ENCODE data around the gene TESPA1. TPM values are rescaled to one million over a fixed set of nuclear protein-coding genes. Genes with fewer than 3 reads are reported as not detected.

TESPA1 gene
- total RNA-seq, 1 donor from 2014 or later, result not detected

DNA sequence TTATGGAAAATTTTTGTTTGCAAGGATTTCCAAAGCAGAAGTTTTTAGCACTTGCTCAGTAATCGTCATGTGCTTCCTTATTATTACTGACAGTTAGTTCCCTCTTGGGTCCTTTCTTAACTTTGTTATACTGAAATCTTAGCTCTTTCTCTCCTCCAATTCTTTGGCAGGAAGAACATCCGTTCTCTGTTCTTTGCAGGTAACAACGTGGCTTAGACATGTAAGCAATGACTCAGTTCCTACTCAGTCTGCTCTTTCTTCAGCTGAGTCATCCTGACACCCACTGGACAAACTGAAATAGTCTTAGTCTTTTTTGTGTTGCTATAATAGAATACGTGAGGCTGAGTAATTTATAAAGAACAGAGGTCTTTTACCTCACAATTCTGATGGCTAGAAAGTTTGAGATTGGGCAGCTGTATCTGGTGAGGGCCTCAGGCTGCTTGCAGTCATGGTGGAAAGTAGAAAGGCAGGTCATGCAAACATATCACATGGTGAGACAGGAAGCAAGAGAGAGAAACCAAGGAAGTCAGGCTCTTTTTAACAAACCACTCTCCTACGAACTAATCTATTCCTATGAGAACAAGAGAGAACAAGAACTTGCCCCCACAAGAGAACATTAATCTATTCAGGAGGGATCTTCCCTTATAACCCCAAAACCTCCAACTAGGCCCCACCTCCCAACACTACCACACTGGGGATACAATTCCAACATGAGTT, 49.2 kb downstream of the TESPA1 start:
- Mint-ChIP-seq H3K27ac (ENCODE audit: unreplicated experiment) (no peak overlapping the region), H3K27me3 (ENCODE audit: low read depth) (no peaks in the 10 kb centered on the region), H3K36me3 (ENCODE audit: low read depth) (peaks cover 8% of the 10 kb centered on the region), H3K4me3 (no peak overlapping the region), H3K9me3 (peaks cover 22% of the 10 kb centered on the region), H3K4me1 (no peaks in the 10 kb centered on the region)
- TF ChIP-seq, protein P1, sequence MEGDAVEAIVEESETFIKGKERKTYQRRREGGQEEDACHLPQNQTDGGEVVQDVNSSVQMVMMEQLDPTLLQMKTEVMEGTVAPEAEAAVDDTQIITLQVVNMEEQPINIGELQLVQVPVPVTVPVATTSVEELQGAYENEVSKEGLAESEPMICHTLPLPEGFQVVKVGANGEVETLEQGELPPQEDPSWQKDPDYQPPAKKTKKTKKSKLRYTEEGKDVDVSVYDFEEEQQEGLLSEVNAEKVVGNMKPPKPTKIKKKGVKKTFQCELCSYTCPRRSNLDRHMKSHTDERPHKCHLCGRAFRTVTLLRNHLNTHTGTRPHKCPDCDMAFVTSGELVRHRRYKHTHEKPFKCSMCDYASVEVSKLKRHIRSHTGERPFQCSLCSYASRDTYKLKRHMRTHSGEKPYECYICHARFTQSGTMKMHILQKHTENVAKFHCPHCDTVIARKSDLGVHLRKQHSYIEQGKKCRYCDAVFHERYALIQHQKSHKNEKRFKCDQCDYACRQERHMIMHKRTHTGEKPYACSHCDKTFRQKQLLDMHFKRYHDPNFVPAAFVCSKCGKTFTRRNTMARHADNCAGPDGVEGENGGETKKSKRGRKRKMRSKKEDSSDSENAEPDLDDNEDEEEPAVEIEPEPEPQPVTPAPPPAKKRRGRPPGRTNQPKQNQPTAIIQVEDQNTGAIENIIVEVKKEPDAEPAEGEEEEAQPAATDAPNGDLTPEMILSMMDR (conservative IDR thresholded peaks at IDR 0.05), result no peak
- DNase-seq (ENCODE audit: low read depth, low spot score), result no peak

DNA sequence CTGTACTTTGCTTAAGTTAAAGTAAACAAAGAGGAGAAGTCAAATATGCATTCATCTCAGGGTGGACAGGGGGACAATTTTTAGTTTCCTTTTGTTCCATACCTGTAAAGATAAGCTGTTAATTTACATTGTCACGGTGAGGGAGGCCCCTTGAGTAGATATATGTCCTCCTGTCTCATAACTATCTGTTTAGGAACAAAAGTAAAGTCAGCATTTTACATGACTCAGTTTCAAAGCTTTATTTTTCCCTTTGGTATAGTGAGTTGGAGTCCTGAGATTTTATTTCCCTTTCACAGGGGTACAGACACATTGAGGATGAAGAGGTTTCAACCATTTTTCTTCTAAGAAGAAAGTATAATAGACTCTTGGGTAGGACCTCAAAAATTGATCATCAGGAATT, 50.1 kb downstream of the TESPA1 start:
- peaks cover 12% of the 10 kb centered on the region for H3K36me3 Mint-ChIP-seq (ENCODE audit: low read depth)
- no peak overlapping the region for H3K4me3 Mint-ChIP-seq
- TF ChIP-seq, protein P1 (conservative IDR thresholded peaks at IDR 0.05), result no peak
- no peak for DNase-seq (ENCODE audit: low read depth, low spot score)
- no peaks in the 10 kb centered on the region for H3K27me3 Mint-ChIP-seq (ENCODE audit: low read depth)
- H3K9me3 Mint-ChIP-seq, result peaks cover 27% of the 10 kb centered on the region
- no peaks in the 10 kb centered on the region for H3K4me1 Mint-ChIP-seq
- no peak overlapping the region for H3K27ac Mint-ChIP-seq (ENCODE audit: unreplicated experiment)

DNA sequence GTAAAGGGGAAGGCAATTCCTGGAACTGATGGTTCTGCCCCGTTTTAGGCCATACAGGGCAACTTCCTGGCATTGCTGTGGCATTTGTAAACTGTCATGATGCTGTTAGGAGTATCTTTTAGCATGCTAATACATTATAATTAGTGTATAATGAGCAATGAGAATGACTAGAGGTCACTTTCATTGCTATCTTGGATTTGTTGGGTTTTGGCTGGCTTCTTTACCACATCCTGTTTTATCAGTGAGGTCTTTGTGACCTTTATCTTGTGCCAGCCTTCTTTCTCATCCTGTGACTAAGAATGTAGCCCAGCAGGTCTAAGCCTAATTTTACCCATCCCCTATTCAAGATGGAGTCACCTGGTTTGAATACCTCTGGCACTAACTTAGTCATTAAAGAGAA, 51.2 kb downstream of the TESPA1 start:
- H3K4me3 Mint-ChIP-seq, result no peak overlapping the region
- peaks cover 27% of the 10 kb centered on the region for H3K9me3 Mint-ChIP-seq
- peaks cover 12% of the 10 kb centered on the region for H3K36me3 Mint-ChIP-seq (ENCODE audit: low read depth)
- H3K4me1 Mint-ChIP-seq, result no peaks in the 10 kb centered on the region
- TF ChIP-seq, protein P1 (conservative IDR thresholded peaks at IDR 0.05), result no peak
- H3K27me3 Mint-ChIP-seq (ENCODE audit: low read depth), result no peaks in the 10 kb centered on the region
- DNase-seq (ENCODE audit: low read depth, low spot score), result no peak
- H3K27ac Mint-ChIP-seq (ENCODE audit: unreplicated experiment), result no peak overlapping the region

DNA sequence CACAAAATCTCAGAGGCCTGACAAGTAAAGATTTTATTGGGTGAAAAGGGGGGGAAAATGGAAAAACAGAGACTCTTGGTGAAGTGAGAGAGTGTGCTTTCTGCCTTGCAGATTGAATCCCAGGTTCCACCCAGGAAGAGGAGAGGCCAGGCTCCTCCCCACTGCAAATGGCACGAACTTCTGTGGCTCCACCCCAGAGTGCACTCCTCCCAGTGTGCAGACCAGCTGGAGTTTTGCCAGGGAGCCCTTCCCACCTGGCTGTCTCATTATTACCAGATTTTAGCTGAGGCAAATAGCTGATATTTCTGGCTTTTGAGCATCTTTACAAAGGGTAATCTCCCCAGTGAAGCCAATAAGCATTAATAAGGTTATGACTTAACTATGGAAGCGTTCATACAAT, 51.9 kb downstream of the TESPA1 start:
- Mint-ChIP-seq H3K27me3 (ENCODE audit: low read depth) (no peaks in the 10 kb centered on the region), H3K27ac (ENCODE audit: unreplicated experiment) (no peak overlapping the region), H3K36me3 (ENCODE audit: low read depth) (peaks cover 12% of the 10 kb centered on the region), H3K4me3 (no peak overlapping the region), H3K9me3 (peaks cover 26% of the 10 kb centered on the region), H3K4me1 (no peaks in the 10 kb centered on the region)
- DNase-seq (ENCODE audit: low read depth, low spot score), result no peak
- TF ChIP-seq, protein P1 (conservative IDR thresholded peaks at IDR 0.05), result no peak

DNA sequence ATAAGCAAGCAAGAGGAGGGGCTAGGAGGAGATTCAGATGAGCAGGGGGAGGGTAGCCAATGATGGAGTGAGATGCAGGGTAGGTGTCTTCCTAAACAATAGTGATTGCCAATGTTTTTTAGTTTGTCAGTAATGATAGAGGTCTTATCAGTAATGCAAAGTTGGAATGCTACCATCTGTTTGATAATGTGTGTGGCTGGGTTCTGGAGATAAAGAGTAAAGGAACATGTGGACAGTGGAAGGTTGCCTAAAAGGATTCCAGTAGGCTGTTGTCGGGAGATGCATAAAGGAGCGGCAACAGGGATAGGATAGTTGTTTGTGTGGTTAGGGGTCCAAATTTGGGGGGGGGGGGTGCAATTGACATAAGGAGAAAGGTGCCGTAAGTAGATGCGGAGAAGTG, 52.5 kb downstream of the TESPA1 start:
- no peak for DNase-seq (ENCODE audit: low read depth, low spot score)
- no peak overlapping the region for H3K4me3 Mint-ChIP-seq
- no peak overlapping the region for H3K27ac Mint-ChIP-seq (ENCODE audit: unreplicated experiment)
- H3K27me3 Mint-ChIP-seq (ENCODE audit: low read depth), result no peaks in the 10 kb centered on the region
- peaks cover 12% of the 10 kb centered on the region for H3K36me3 Mint-ChIP-seq (ENCODE audit: low read depth)
- no peaks in the 10 kb centered on the region for H3K4me1 Mint-ChIP-seq
- H3K9me3 Mint-ChIP-seq, result peaks cover 31% of the 10 kb centered on the region
- TF ChIP-seq, protein P1 (conservative IDR thresholded peaks at IDR 0.05), result no peak

All from neural crest cell (in vitro differentiated cells).